K562 (cell line): ENCODE data around the gene MED13L. TPM values are rescaled to one million over a fixed set of nuclear protein-coding genes. Genes with fewer than 3 reads are reported as not detected.
A peak's percentile ranks its signal among the peaks of the same experiment; 100 is the strongest.

Experiments
- FUS ChIP-seq: fragments of 200-400 bp; formaldehyde crosslinking; optimal IDR thresholded peaks from 2 replicates; pipeline ENCODE3; 2017; ENCODE audit warnings: low read depth, low read length
- JUN ChIP-seq, 2 experiments: sonication (generic) in 1 of 2; formaldehyde crosslinking in 1 of 2; IDR thresholded peaks; 2 replicates each; pipeline versions ENCODE4 v1.6.1 to v1.8.0; 2012 to 2022; ENCODE audit warnings: borderline replicate concordance in 2 of 2, mild to moderate bottlenecking in 2 of 2, improper control_type of control experiment in 1 of 2, low read depth in 1 of 2, low read length in 1 of 2, missing genetic modification reagents in 1 of 2
- MIER1 ChIP-seq: fragments of 450-650 bp; IDR thresholded peaks from 2 replicates; pipeline ENCODE4 v1.6.1; 2016; ENCODE audit warnings: antibody characterized with exemption, mild to moderate bottlenecking, low read depth
- NFYB ChIP-seq: IDR thresholded peaks from 2 replicates; pipeline ENCODE4 v1.6.1; 2011; ENCODE audit warnings: mild to moderate bottlenecking, moderate library complexity; ENCODE audit not compliant: insufficient read length; ENCODE audit errors: extremely low read depth
- POLR2B ChIP-seq: fragments of 450-650 bp; IDR thresholded peaks from 2 replicates; pipeline ENCODE4 v1.6.1; 2018; ENCODE audit warnings: low read depth; ENCODE audit not compliant: partially characterized antibody
- SAFB2 ChIP-seq: fragments of 200-400 bp; formaldehyde crosslinking; IDR thresholded peaks from 2 replicates; pipeline ENCODE4 v1.6.1; 2018; ENCODE audit warnings: borderline replicate concordance, low read length, low read depth, moderate library complexity; ENCODE audit not compliant: severe bottlenecking
- TBP ChIP-seq: optimal IDR thresholded peaks from 2 replicates; pipeline ENCODE3; 2011; ENCODE audit warnings: low read depth, low read length, improper control_type of control experiment
- TRIM24 ChIP-seq, 2 experiments: fragments of 450-650 bp; IDR thresholded peaks; 2 replicates each; pipeline ENCODE4 v1.6.1; 2016
- ZBTB8A ChIP-seq: fragments of 450-650 bp; IDR thresholded peaks from 2 replicates; pipeline ENCODE4 v1.6.1; 2018; ENCODE audit warnings: mild to moderate bottlenecking, moderate library complexity; ENCODE audit not compliant: partially characterized antibody
- ZNF121 ChIP-seq: sonication (generic); formaldehyde crosslinking; conservative IDR thresholded peaks from 2 replicates; pipeline ENCODE4 v1.8.0; 2022; ENCODE audit warnings: missing genetic modification reagents
- polyA plus RNA-seq, 8 experiments: library from polyadenylated mRNA; depleted of rRNA in 4 of 8; stranded (reverse) in 5 of 8; unstranded in 3 of 8; fragments of >200 nt; fragmentation: Nextera tagmentation in 2 of 8; fragmentation: Illumina TruSeq in 1 of 8; extraction: Ambion mirVana in 2 of 8; extraction: Trizol in 1 of 8; gene quantifications; 2 replicates each; pipeline versions ENCODE4 v1.2.1 to v1.2.3, GENCODE V29; 2011 to 2014; ENCODE audit warnings: inconsistent platforms in 1 of 8, missing spikeins in 1 of 8
- total RNA-seq, 7 experiments: library from RNA; depleted of rRNA in 6 of 7; stranded (reverse); fragments of >200 nt in 6 of 7; fragmentation: Illumina TruSeq in 2 of 7; extraction: Trizol in 2 of 7; gene quantifications; 2 replicates each; pipeline versions ENCODE4 v1.2.1 to v1.2.3, GENCODE V29; 2011 to 2021; ENCODE audit warnings: low replicate concordance in 1 of 7
- TF ChIP-seq, protein P1 (sequence below), 2 experiments: fragments of 450-650 bp; formaldehyde crosslinking in 1 of 2; IDR thresholded peaks; 2 replicates each; pipeline versions ENCODE4 v1.4.0 to v1.6.1; 2014 to 2020; ENCODE audit warnings: mild to moderate bottlenecking in 2 of 2, borderline replicate concordance in 1 of 2, low read depth in 1 of 2
- TF ChIP-seq, protein P2 (sequence below): fragments of 450-650 bp; IDR thresholded peaks from 2 replicates; pipeline ENCODE4 v1.6.1; 2016; ENCODE audit warnings: low read depth, mild to moderate bottlenecking, moderate library complexity
- TF ChIP-seq, protein P3 (sequence below): sonication (generic); formaldehyde crosslinking; IDR thresholded peaks from 2 replicates; pipeline ENCODE4 v1.4.0; 2020; ENCODE audit warnings: mild to moderate bottlenecking, missing genetic modification reagents
- TF ChIP-seq, protein P4 (sequence below): fragments of 250-450 bp; sonication (Bioruptor Pico); IDR thresholded peaks from 2 replicates; pipeline ENCODE4 v1.4.0; 2020

Gene MED13L
- total and polyA plus RNA-seq, 9 of the 15 experiments (the other 6 are each of a cell fraction or from before 2014, with no cell fraction given), result 13.4 to 90.3 (median 36.9) TPM

DNA sequence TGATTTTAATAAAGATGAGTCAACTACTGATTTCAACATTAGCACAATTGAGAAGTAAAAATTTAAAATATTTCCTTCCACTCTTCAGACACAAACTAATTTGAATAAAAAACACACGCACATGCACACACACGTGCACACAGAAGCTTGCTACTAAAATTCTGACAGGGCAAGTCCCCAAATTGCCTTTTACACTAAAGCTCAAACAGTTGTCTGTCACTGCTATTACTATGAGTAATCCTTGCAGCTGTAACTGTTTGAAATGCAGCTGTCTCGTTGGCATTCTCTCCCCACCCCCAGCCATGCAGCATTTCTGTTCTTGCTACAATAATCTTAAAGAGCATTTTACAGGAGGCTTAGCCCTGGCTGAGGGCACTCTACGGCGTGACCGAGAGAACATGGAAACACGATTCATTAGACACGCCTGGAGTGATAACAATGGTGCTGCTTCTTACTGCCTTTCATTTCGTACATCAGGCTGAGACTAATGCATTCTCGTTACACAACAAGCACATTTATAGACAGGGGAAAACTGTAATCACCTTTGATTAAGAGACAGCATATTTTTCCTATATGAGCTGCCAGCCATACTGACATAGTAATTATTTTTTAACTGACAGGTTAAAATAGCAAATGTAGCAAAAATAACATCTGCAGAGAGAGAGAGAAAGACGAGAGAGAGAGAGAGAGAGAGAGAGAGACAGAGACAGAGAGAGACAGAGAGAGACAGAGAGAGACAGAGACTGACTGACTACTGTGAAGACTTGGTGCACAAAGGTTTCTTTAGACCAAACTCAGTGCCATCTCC lies 153.8 kb downstream of the MED13L start (continued):
- TF ChIP-seq, protein P1, sequence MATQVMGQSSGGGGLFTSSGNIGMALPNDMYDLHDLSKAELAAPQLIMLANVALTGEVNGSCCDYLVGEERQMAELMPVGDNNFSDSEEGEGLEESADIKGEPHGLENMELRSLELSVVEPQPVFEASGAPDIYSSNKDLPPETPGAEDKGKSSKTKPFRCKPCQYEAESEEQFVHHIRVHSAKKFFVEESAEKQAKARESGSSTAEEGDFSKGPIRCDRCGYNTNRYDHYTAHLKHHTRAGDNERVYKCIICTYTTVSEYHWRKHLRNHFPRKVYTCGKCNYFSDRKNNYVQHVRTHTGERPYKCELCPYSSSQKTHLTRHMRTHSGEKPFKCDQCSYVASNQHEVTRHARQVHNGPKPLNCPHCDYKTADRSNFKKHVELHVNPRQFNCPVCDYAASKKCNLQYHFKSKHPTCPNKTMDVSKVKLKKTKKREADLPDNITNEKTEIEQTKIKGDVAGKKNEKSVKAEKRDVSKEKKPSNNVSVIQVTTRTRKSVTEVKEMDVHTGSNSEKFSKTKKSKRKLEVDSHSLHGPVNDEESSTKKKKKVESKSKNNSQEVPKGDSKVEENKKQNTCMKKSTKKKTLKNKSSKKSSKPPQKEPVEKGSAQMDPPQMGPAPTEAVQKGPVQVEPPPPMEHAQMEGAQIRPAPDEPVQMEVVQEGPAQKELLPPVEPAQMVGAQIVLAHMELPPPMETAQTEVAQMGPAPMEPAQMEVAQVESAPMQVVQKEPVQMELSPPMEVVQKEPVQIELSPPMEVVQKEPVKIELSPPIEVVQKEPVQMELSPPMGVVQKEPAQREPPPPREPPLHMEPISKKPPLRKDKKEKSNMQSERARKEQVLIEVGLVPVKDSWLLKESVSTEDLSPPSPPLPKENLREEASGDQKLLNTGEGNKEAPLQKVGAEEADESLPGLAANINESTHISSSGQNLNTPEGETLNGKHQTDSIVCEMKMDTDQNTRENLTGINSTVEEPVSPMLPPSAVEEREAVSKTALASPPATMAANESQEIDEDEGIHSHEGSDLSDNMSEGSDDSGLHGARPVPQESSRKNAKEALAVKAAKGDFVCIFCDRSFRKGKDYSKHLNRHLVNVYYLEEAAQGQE (IDR thresholded peaks at IDR 0.05; ENCODE audit: borderline replicate concordance), result no peak
- TF ChIP-seq, protein P1 (CRISPR knock-in tag; IDR thresholded peaks at IDR 0.05; ENCODE audit: low read depth), result no peak
- no peak for TF ChIP-seq POLR2B
- TF ChIP-seq ZNF121, result no peak
- no peak for TF ChIP-seq FUS
- TF ChIP-seq MIER1, result no peak
- TF ChIP-seq, protein P2, sequence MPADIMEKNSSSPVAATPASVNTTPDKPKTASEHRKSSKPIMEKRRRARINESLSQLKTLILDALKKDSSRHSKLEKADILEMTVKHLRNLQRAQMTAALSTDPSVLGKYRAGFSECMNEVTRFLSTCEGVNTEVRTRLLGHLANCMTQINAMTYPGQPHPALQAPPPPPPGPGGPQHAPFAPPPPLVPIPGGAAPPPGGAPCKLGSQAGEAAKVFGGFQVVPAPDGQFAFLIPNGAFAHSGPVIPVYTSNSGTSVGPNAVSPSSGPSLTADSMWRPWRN, result no peak
- no peak for TF ChIP-seq ZBTB8A
- no peak for TF ChIP-seq TBP
- TF ChIP-seq, protein P3, sequence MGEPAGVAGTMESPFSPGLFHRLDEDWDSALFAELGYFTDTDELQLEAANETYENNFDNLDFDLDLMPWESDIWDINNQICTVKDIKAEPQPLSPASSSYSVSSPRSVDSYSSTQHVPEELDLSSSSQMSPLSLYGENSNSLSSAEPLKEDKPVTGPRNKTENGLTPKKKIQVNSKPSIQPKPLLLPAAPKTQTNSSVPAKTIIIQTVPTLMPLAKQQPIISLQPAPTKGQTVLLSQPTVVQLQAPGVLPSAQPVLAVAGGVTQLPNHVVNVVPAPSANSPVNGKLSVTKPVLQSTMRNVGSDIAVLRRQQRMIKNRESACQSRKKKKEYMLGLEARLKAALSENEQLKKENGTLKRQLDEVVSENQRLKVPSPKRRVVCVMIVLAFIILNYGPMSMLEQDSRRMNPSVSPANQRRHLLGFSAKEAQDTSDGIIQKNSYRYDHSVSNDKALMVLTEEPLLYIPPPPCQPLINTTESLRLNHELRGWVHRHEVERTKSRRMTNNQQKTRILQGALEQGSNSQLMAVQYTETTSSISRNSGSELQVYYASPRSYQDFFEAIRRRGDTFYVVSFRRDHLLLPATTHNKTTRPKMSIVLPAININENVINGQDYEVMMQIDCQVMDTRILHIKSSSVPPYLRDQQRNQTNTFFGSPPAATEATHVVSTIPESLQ (CRISPR knock-in tag), result no peak
- peak in 1 of 2 experiments; percentile 8; a peak in 1 of 4 replicates for TF ChIP-seq TRIM24 (IDR thresholded peaks at IDR 0.05)
- TF ChIP-seq JUN (IDR thresholded peaks at IDR 0.05; ENCODE audit: borderline replicate concordance, low read depth, low read length), result 0 out of 2 replicates have a peak, but pooled peaks have one; percentile 41
- TF ChIP-seq JUN (CRISPR knock-in tag; IDR thresholded peaks at IDR 0.05; ENCODE audit: borderline replicate concordance), result no peak
- no peak for TF ChIP-seq NFYB
- TF ChIP-seq SAFB2, result no peak
- TF ChIP-seq, protein P4, sequence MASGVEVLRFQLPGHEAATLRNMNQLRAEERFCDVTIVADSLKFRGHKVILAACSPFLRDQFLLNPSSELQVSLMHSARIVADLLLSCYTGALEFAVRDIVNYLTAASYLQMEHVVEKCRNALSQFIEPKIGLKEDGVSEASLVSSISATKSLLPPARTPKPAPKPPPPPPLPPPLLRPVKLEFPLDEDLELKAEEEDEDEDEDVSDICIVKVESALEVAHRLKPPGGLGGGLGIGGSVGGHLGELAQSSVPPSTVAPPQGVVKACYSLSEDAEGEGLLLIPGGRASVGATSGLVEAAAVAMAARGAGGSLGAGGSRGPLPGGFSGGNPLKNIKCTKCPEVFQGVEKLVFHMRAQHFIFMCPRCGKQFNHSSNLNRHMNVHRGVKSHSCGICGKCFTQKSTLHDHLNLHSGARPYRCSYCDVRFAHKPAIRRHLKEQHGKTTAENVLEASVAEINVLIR, result no peak
